NCI-H82 treated with DMSO at 0.1 percent for 48 hours (cell line): ENCODE data around the gene POTEI.
"Not testable (repeated sequence)": the region's sequence is repeated elsewhere in the genome, so short reads cannot be mapped to it uniquely, and the experiment has no call there.

ENCODE experiments used
- DNase-seq: peaks from one replicate; lab custom pipeline; 2025; ENCODE audit not compliant: unreplicated experiment; lab: John Stamatoyannopoulos, UW

POTEI gene

DNA sequence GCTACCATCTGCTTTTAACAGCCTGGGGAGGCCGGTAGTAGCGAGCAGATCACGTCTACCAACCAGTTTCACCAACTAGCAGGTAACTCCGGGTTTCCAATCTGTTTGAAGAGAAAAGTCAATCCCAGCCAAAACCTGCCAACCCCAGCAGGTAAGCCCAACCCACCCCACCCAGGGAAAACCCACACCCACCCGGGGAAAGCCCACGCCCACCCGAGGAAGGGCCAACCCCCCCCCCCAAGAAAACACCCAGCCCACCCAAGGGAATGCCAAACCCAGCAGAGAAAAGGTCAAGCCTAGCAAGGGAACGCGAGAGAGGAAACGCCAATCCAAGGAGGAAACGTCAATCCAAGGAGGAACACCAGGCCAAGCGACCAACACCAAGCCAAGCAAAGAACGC lies at the start of gene POTEI:
POTEI (minus strand) TSS at position 101 of the 400 bp plus-strand sequence; CDS start at position 8, 93 bp downstream.
- DNase-seq: not testable (repeated sequence)

DNA sequence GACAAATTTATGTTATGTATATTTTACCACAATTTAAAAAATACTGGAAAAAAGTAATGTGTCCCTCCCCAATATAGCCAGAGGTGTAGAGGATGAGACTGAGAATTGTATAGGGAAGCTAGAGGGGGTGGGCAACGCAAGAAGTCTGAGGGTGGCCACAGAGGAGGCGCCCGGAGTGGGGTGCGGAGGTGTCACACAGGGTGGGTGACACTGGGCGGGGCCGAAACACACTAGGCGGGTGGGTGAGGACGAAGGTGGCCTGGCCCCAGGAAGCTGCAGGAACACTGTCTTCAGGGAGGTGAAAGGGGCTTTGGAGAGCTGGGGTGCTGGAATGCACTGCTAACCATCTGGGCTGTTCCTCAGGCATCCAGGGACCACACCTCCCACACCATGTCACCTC lies 47.3 kb upstream of the POTEI start:
- DNase-seq: not testable (repeated sequence)

- DNase-seq: not testable (repeated sequence)
These were observed 45.0 kb upstream of the POTEI start for GRCh38 chr2:130554178-130554577.

GRCh38 chr2:130549475-130549874 lies 40.3 kb upstream of the POTEI start:
- not testable (repeated sequence) for DNase-seq

DNA sequence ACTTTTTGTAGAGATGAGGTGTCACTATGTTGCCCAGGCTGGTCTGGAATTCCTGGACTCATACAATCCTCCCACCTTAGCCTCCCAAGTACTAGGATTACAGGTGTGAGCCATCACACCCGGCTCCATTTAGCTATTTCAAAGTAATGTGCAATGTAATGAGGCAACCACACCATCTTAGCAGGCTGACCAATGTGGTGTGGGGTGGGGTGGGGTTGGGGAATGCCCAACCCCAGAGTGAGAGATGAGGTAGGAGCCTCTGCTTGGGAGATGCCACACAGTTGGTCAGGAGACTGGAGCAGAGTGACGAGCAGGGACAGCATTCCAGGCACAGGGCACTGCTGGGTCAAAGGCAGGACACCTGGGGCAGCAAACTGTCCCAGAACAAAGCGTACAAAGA lies 39.3 kb upstream of the POTEI start:
- DNase-seq: not testable (repeated sequence)

DNA sequence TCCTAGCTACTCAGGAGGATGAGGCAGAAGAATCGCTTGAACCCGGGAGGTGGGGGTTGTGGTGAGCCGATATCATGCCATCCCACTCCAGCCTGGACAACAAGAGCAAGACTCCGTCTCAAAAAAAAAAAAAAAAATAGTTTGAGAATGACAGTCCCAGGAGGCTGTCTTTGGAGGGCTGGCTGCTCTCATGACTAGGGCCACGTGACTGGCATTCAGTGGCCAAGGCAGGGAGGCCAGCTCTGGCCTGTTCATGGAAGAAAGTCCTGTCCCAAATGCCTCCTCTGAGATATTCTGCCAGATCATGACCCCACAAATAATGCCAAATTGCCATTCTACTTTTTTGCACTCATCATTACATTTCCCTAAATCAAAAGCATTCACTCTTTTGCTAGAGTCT lies 35.9 kb upstream of the POTEI start:
- not testable (repeated sequence) for DNase-seq

DNA sequence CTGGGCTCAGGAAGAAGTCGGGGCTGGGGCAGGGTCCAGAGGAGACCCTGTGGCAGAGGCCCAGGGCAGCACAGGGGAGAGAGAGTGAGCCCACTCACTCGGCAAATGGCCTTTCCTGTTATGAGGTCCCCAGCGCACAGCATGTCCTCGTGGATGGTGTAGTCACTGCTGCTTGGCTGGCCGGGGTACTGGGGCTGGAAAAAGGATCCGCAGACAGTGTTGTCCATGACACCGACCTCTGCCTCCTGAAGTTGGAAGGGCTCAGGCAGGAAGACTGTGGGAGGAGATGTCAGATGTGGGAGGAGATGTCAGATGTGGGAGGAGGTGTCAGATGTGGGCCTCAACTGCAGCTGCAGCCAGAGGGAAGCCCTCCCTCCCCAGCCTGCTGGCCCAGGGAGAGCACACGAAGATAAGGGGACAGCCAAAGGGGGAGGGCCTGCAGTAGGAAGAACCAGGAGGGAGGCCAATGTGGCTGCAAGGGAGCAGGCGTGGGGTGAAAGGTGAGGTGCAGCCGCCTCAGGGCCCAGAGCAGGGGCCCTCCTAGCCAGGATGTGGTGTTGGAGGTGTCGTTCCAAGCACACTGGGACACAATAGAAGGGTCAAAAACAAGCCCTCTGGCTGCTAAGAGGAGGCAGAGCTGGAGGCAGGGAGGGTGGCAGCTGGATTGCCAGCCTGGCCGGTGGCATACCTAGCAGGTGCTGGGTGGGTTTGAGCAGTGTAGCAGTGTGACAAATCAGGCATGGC lies 34.8 kb upstream of the POTEI start:
- DNase-seq: not testable (repeated sequence)

- not testable (repeated sequence) for DNase-seq
These were observed 33.7 kb upstream of the POTEI start for GRCh38 chr2:130542789-130543188.

DNA sequence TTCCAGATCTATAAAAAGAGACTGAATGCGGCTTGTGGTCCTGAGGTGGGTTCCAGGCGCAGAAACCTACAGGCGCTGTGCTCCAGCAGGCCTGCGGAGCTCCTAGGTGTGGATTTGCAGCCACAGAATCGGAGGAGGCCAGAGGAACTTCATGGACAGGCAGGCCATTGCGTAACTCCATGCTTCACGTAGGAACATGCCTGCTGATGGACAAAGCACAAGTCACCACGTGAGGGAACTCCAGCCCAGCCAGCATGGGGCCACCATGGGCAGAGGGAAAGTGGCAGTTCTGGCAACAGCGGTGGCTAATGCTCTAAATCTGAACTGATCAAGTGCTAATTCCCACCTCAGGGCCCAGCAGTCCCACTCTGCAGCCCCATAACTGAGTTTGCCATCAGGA lies 29.1 kb upstream of the POTEI start:
- DNase-seq: not testable (repeated sequence)

- DNase-seq: not testable (repeated sequence)
These were observed 27.5 kb upstream of the POTEI start for GRCh38 chr2:130536654-130537053.

- not testable (repeated sequence) for DNase-seq
These were observed 22.5 kb upstream of the POTEI start for GRCh38 chr2:130531672-130532071.

DNA sequence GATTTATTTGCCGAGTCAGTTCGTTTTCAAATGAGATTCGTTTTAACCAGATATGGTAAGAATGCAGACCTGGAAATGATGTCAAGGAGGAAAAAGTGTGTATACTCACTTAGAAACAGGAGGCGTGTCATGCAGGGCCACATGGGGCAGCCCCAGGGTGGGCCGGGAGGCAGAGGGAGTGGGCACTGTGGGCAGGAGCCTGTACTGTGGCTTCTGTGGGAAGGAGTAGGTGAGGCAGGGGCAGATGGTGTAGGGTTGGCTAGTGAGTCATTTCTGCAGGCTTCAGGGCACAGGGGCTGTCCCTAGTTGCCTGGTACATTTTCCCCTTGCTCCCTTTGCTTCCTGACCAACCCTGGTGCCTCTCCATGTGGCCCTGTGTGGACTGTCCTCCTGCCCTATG lies 22.1 kb upstream of the POTEI start:
- DNase-seq: not testable (repeated sequence)

DNA sequence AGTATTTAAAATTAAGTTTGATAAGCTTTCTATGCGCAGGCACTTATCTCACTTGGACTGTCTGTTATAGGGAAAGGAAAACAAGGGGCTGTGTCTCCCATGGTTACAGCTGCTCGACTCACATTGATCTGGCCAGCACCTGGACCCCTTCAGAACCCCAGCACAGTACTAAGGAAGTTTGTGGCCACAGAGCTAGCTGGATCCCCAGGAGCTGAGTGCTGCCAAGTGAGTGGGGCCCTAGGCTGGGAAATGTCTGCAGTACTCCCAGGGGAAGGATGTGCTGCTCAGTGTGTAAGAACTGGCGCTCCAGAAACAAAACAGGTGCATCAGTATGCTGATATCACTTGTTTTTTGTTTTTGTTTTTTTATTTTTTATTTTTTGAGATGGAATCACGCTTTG lies 21.1 kb upstream of the POTEI start:
- not testable (repeated sequence) for DNase-seq

GRCh38 chr2:130529545-130529944 lies 20.4 kb upstream of the POTEI start:
- not testable (repeated sequence) for DNase-seq

GRCh38 chr2:130527365-130527967 lies 18.3 kb upstream of the POTEI start:
- DNase-seq: not testable (repeated sequence)

DNA sequence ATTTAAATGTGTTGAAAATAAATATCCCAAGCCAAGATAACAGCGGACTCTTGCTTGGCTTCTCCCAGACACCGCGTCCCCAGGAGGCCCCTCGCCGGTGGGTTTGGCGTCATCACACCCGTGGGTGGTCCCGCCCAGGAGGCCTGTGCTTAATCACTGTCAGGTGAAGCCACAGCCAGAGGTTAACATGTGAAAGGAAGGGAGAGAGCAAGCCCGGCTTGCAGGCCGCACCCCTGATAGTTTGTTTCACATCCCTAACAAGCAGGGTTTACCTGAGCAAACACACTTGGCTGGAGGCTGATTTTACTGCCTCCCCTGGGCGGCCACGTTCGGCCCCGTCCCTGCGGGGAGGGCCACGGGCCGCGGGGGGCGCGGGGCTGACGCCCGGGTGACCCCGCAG lies 13.3 kb upstream of the POTEI start:
- not testable (repeated sequence) for DNase-seq

DNA sequence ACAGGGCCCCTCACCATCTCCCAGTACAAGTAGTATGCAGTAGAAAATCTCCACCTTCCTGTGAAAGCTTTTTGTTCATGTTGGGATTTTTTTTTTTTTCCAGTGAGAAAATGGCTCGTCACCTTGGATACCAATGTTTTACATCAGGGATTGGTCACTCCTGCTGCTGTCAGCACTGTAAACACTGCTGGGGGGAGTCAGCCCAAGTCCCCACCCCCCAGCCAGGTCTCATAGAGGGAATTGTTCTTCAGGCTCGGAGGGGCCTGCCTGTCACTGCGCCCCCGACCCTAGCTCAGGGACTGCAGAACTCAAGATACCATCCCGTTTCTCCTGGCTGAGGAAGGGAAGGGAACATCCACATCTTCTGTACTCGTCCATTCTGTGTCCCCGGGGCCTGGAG lies 11.9 kb upstream of the POTEI start, which contains the start of gene CFC1B:
CFC1B (plus strand) TSS at position 231 of the 400 bp plus-strand sequence. CDS start 263 bp downstream, outside the sequence.
- not testable (repeated sequence) for DNase-seq

DNA sequence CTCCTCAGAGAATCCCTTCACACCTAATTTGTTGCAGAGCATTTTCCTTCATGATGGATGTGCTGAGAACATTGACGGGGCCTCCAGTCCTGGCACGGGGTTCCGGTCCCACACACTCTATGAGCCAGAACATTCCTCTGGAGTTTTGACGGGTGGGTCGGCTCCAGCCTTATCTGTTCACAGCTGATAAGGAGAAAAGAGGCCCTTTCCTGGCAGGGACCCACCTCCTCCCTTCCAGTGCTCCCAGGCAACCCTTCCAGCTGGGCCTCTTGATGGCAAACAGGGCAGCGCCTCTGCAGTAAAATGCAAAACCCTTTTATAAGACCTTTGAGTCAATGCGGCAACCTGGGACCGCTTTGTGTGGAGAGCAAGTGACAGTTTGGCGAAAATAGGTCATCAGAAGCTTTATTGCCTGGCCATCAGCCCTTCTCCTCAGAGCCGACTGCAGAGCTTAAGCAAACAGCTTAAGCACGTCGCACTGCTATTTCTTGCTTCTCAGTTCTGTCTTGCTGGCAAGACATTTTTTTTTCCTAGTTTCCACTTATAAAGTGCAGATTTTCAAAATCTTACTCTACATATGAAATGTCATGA lies 9.5 kb upstream of the POTEI start:
- not testable (repeated sequence) for DNase-seq

DNA sequence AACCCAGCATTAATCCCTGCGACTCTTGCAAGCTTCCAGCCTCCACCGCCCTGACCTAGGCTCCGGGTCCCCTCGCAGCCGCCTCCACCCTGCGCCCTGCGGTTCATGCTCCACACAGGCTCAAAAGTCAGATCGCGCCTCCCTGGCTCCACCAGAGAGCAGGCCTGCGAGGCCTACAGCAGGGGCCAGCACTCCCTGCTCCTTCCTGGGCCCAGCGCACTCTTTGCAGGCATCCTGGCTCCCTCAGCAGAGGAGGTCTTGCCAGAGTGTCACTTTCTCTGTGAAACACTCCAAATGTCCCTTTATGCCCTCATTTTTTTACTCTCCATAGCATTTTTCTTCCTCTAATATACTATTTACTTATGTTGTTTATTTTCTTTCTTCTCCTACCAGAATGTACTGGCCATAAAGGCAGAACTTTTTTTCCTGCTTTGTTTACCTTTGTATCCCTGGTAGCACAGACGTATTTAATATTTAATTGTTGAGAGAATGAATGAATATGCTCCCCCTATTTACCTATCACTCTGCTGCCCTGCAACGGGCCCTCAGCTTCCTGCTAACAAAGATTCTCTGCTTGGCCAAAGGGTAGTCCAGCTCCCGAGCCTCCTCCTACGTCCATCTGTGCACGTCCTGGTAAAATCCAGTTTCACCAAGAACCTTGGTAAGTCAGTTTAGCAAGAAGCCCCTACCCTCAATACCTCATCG lies 2.8 kb upstream of the POTEI start:
- not testable (repeated sequence) for DNase-seq

GRCh38 chr2:130510807-130511746 lies 1.9 kb upstream of the POTEI start:
- not testable (repeated sequence) for DNase-seq
